OCI-LY3 (cell line): ENCODE measurements around the gene TMBIM6.
A peak's percentile ranks its signal among the peaks of the same experiment; 100 is the strongest.

Source experiments
- H2AFZ ChIP-seq: fragments of 200-600, 300-600 bp; shearing (Covaris generic); 2 replicates; pipeline ENCODE4 v1.6.0; 2014; ENCODE audit warnings: antibody characterized with exemption, low read depth, low read length
- H3K27ac ChIP-seq: fragments of 200-600, 300-600 bp; sonication (generic); 2 replicates; pipeline ENCODE4 v1.5.1; 2014; ENCODE audit warnings: mild to moderate bottlenecking, low read length, moderate library complexity, mixed read lengths
- H3K27me3 ChIP-seq: fragments of 200-600, 300-600 bp; sonication (generic); 2 replicates; pipeline ENCODE4 v1.6.1; 2014; ENCODE audit warnings: low read depth, low read length, mixed read lengths
- H3K36me3 ChIP-seq: fragments of 200-600, 300-600 bp; sonication (generic); replicated peaks from 2 replicates; pipeline ENCODE3; 2014; ENCODE audit warnings: low read depth, low read length, mixed read lengths
- H3K4me1 ChIP-seq: fragments of 300-600, 200-600 bp; sonication (generic); 2 replicates; pipeline ENCODE4 v1.6.1; 2014; ENCODE audit warnings: low read length, mixed read lengths
- H3K4me2 ChIP-seq: fragments of 200-600, 300-600 bp; sonication (generic); 2 replicates; pipeline ENCODE4 v1.6.1; 2014; ENCODE audit warnings: low read length, mixed read lengths
- H3K4me3 ChIP-seq: fragments of 300-600, 200-600 bp; sonication (generic); 2 replicates; pipeline ENCODE4 v1.5.1; 2014; ENCODE audit warnings: antibody characterized with exemption, mild to moderate bottlenecking, low read length, moderate library complexity
- H3K79me2 ChIP-seq: fragments of 300-600, 200-600 bp; shearing (Covaris generic); 2 replicates; pipeline ENCODE4 v1.6.1; 2014; ENCODE audit warnings: mild to moderate bottlenecking, low read length, mixed read lengths
- H3K9ac ChIP-seq: fragments of 300-600, 200-600 bp; shearing (Covaris generic); 2 replicates; pipeline ENCODE4 v1.6.0; 2014; ENCODE audit warnings: mild to moderate bottlenecking, low read length, moderate library complexity
- H3K9me3 ChIP-seq: fragments of 200-600, 300-600 bp; shearing (Covaris generic); 2 replicates; pipeline ENCODE4 v1.6.1; 2014; ENCODE audit warnings: low read length, mixed read lengths; ENCODE audit not compliant: insufficient read depth
- H4K20me1 ChIP-seq: fragments of 200-600, 300-600 bp; sonication (generic); 2 replicates; pipeline ENCODE4 v1.6.1; 2016; ENCODE audit warnings: low read length, mixed read lengths; ENCODE audit not compliant: insufficient read depth
- EZH2phosphoT487 ChIP-seq: fragments of 200-600 bp; shearing (Covaris generic); IDR thresholded peaks from 2 replicates; pipeline ENCODE4 v1.6.1; 2018; ENCODE audit warnings: antibody characterized with exemption, mixed run types, low read depth
- TF ChIP-seq, protein P1 (sequence below): fragments of 200-600, 300-600 bp; sonication (generic); IDR thresholded peaks from 2 replicates; pipeline ENCODE4 v1.5.1; 2014; ENCODE audit warnings: antibody characterized with exemption, low read length, low read depth

Gene TMBIM6

DNA sequence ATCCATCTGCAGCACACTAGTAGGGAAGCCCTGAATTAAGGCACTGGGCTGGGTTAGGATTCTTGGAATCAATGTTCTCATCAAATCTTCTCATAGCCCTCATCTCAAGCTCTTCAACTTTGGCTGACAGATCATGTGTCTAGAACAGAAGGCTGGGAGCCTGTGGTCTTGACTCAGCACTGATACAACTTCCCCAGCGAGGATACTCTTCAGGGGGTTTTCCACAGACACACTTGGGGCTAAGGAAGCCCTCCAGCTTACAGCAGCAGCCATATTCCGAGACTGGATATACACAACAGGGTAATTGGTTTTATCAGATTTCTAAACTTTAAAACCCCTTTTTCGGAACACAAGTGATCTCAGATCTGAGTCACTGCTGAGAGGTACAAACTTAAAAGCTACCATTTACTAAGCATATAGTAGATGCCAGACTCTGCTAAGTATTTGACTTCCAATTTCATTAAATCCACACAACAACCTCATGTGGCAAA, 37.7 kb upstream of the TMBIM6 start:
- no peak for TF ChIP-seq EZH2phosphoT487
- TF ChIP-seq, protein P1, sequence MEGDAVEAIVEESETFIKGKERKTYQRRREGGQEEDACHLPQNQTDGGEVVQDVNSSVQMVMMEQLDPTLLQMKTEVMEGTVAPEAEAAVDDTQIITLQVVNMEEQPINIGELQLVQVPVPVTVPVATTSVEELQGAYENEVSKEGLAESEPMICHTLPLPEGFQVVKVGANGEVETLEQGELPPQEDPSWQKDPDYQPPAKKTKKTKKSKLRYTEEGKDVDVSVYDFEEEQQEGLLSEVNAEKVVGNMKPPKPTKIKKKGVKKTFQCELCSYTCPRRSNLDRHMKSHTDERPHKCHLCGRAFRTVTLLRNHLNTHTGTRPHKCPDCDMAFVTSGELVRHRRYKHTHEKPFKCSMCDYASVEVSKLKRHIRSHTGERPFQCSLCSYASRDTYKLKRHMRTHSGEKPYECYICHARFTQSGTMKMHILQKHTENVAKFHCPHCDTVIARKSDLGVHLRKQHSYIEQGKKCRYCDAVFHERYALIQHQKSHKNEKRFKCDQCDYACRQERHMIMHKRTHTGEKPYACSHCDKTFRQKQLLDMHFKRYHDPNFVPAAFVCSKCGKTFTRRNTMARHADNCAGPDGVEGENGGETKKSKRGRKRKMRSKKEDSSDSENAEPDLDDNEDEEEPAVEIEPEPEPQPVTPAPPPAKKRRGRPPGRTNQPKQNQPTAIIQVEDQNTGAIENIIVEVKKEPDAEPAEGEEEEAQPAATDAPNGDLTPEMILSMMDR = no peak
- no peaks in the 10 kb centered on the region for H3K27me3 ChIP-seq
- H3K27ac ChIP-seq = peak overlapping the region; percentile 95
- peaks cover 3% of the 10 kb centered on the region; the same call in 1 of the 2 replicates for H4K20me1 ChIP-seq
- no peak overlapping the region for H2AFZ ChIP-seq
- H3K4me1 ChIP-seq = peaks cover 66% of the 10 kb centered on the region
- H3K9ac ChIP-seq = peak overlapping the region; percentile 93
- H3K4me3 ChIP-seq = peak overlapping the region; percentile 93
- H3K36me3 ChIP-seq = peaks cover 17% of the 10 kb centered on the region
- H3K9me3 ChIP-seq = no peaks in the 10 kb centered on the region
- H3K79me2 ChIP-seq = peaks cover 85% of the 10 kb centered on the region
- H3K4me2 ChIP-seq = peak overlapping the region; percentile 95

- peaks cover 48% of the 10 kb centered on the region for H3K4me1 ChIP-seq
- H3K79me2 ChIP-seq = peaks cover 66% of the 10 kb centered on the region
- peak overlapping the region; percentile 95 for H3K4me2 ChIP-seq
- H2AFZ ChIP-seq = no peak overlapping the region
- H3K4me3 ChIP-seq = peak overlapping the region; percentile 93
- peaks cover 5% of the 10 kb centered on the region; the same call in 1 of the 2 replicates for H3K27me3 ChIP-seq
- peak overlapping the region; percentile 95 for H3K27ac ChIP-seq
- H3K9ac ChIP-seq = peak overlapping the region; percentile 93
- no peak for TF ChIP-seq EZH2phosphoT487
- TF ChIP-seq, protein P1 = no peak
- no peaks in the 10 kb centered on the region for H3K9me3 ChIP-seq
- no peaks in the 10 kb centered on the region for H4K20me1 ChIP-seq
- peaks cover 17% of the 10 kb centered on the region for H3K36me3 ChIP-seq
Observed at GRCh38 chr12:49705479-49706134, 35.8 kb upstream of the TMBIM6 start.

GRCh38 chr12:49706351-49707127, 34.8 kb upstream of the TMBIM6 start:
- TF ChIP-seq, protein P1 = no peak
- TF ChIP-seq EZH2phosphoT487 = no peak
- peaks cover 57% of the 10 kb centered on the region for H3K79me2 ChIP-seq
- H2AFZ ChIP-seq = no peak overlapping the region

DNA sequence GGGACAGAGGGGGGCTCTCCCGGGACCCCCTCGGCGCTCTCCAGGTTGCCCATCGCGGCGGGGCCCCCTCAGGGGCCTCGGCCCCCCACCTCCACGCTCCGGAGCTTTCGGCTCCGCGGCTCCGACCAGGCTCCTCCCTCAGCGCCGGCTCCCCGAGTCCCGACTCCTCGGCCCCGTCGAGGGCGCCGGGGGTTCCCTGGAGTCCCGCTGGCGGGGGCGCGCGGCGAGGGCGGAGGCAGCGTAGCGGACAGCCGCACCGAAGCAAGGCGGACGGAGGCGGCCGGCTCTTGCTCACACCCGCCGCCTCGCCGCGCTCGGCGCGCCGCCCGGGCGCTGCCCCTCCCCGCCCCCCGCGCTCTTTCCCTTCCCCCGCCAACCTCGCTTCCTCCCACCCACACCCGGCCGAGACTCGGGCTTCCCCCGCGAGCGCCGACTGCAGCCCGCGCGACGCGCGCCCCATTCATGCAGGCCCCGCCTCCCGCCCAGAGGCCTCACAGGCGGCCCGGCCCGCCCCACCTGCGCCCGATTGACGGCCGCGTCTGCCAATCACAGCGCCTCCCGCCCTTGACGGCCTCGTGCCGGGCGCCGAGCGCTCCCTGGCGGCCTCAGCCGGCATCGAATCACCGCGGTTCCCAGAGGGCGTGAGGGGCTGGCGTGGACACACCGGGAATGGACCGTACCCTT, 34.1 kb upstream of the TMBIM6 start, which contains the start of gene FMNL3:
Gene FMNL3, minus strand, starts transcription at position 278 of the 684 bp plus-strand sequence. Its CDS starts 225 bp downstream, at position 53.
- TF ChIP-seq EZH2phosphoT487 = no peak
- TF ChIP-seq, protein P1 = peak; percentile 92
- Histone ChIP-seq H3K27me3 (peaks cover 19% of the 10 kb centered on the region), H3K4me2 (peak within 1 kb of the TSS; percentile 95), H2AFZ (peak within 1 kb of the TSS; percentile 9; the same call in 1 of the 2 replicates), H3K4me1 (peaks cover 34% of the 10 kb centered on the region), H3K36me3 (peaks cover 9% of the 10 kb centered on the region), H3K4me3 (peak within 1 kb of the TSS; percentile 93), H3K79me2 (peaks cover 49% of the 10 kb centered on the region), H3K9me3 (no peaks in the 10 kb centered on the region), H3K27ac (peak within 1 kb of the TSS; percentile 95), H3K9ac (peak within 1 kb of the TSS; percentile 93), H4K20me1 (no peaks in the 10 kb centered on the region)

More at GRCh38 chr12:49706351-49707127, 34.8 kb upstream of the TMBIM6 start:
- no peaks in the 10 kb centered on the region for H3K9me3 ChIP-seq
- peaks cover 14% of the 10 kb centered on the region for H3K27me3 ChIP-seq
- peak overlapping the region; percentile 95 for H3K4me2 ChIP-seq
- H4K20me1 ChIP-seq = no peaks in the 10 kb centered on the region
- peaks cover 41% of the 10 kb centered on the region for H3K4me1 ChIP-seq
- peak overlapping the region; percentile 95 for H3K27ac ChIP-seq
- peaks cover 12% of the 10 kb centered on the region for H3K36me3 ChIP-seq
- H3K9ac ChIP-seq = peak overlapping the region; percentile 93
- H3K4me3 ChIP-seq = peak overlapping the region; percentile 93
